Activated CD8-positive, alpha-beta T cell treated with anti-CD3 and anti-CD28 coated beads for 36 hours (primary cell): ENCODE measurements around the gene PDE2A. TPM values are rescaled to one million over a fixed set of nuclear protein-coding genes. Genes with fewer than 3 reads are reported as not detected.

Source experiments
- ATAC-seq: fragments of 200-7000 bp; cut with Tn5 transposase; one replicate; pipeline ENCODE4 v1.10.0; 2021; ENCODE audit warnings: mild to moderate bottlenecking, moderate library complexity
- CTCF ChIA-PET: fragments of 350-600 bp; sonication (Branson Sonifier 250); formaldehyde crosslinking; loops from one replicate; lab custom pipeline; 2021; ENCODE audit warnings: antibody characterized with exemption; lab: Charles Lee
- POLR2A ChIA-PET: fragments of 350-600 bp; sonication (Branson Sonifier 250); formaldehyde crosslinking; loops from one replicate; lab custom pipeline; 2021; ENCODE audit warnings: antibody characterized with exemption; lab: Charles Lee
- DNase-seq: peaks from one replicate; pipeline ENCODE4 v3.0.0-alpha.2; 2020
- H3K27ac Mint-ChIP-seq: one replicate; pipeline ENCODE4 v1.8.0; 2021; ENCODE audit warnings: mild to moderate bottlenecking, mixed read lengths
- H3K27me3 Mint-ChIP-seq: one replicate; pipeline ENCODE4 v1.8.0; 2021; ENCODE audit warnings: mixed read lengths
- H3K36me3 Mint-ChIP-seq: one replicate; pipeline ENCODE4 v1.8.0; 2021; ENCODE audit warnings: low read depth, mixed read lengths
- H3K4me1 Mint-ChIP-seq: one replicate; pipeline ENCODE4 v1.8.0; 2021; ENCODE audit warnings: low read depth, mixed read lengths
- H3K4me3 Mint-ChIP-seq: one replicate; pipeline ENCODE4 v1.8.0; 2021; ENCODE audit warnings: mild to moderate bottlenecking, moderate library complexity, mixed read lengths
- H3K9me3 Mint-ChIP-seq: one replicate; pipeline ENCODE4 v1.8.0; 2021; ENCODE audit warnings: mixed read lengths
- CTCF ChIP-seq: fragments of 200-600 bp; IDR thresholded peaks from one replicate; pipeline ENCODE4 v1.8.0; 2022; ENCODE audit warnings: antibody characterized with exemption, mild to moderate bottlenecking
- intact Hi-C: fragments of 100-400 bp; cut with micrococcal nuclease; formaldehyde crosslinking; loops from one replicate; pipeline ENCODE4 v1.10.0; 2022
- total RNA-seq, 2 experiments: library from RNA; stranded (reverse); gene quantifications; one replicate each; pipeline ENCODE4 v1.2.3, GENCODE V29; 2021

Gene PDE2A
- total RNA-seq, 2 experiments from 2014 or later = 0.14 to 0.72 TPM

GRCh38 chr11:72634472-72635095, 39.6 kb downstream of the PDE2A start:
- no peak overlapping the region for H3K27ac Mint-ChIP-seq
- no peak for DNase-seq
- no peak for ATAC-seq
- intact Hi-C loops = no loop called here
- TF ChIP-seq CTCF = no peak
- H3K9me3 Mint-ChIP-seq = no peaks in the 10 kb centered on the region
- H3K27me3 Mint-ChIP-seq = peaks cover 3% of the 10 kb centered on the region
- H3K4me1 Mint-ChIP-seq = no peaks in the 10 kb centered on the region
- no peaks in the 10 kb centered on the region for H3K36me3 Mint-ChIP-seq
- ChIA-PET CTCF (interaction anchor here (1.0 to 17.0 kb wide), 2 partner anchors 46 to 163 kb away, joined by 4 to 171 read pairs; no protein-coding TSS in a partner anchor), POLR2A (no interaction called here)
- H3K4me3 Mint-ChIP-seq = no peak overlapping the region

GRCh38 chr11:72634016-72634415, 40.2 kb downstream of the PDE2A start:
- no peaks in the 10 kb centered on the region for H3K36me3 Mint-ChIP-seq
- no peak for DNase-seq
- no peaks in the 10 kb centered on the region for H3K4me1 Mint-ChIP-seq
- H3K4me3 Mint-ChIP-seq = no peak overlapping the region
- no peak overlapping the region for H3K27ac Mint-ChIP-seq
- no peaks in the 10 kb centered on the region for H3K9me3 Mint-ChIP-seq
- H3K27me3 Mint-ChIP-seq = peaks cover 3% of the 10 kb centered on the region
- ChIA-PET POLR2A (no interaction called here), CTCF (interaction anchor here (1.3 to 17.0 kb wide), 2 partner anchors 25 to 46 kb away, joined by 3 to 171 read pairs; no protein-coding TSS in a partner anchor)
- no peak for TF ChIP-seq CTCF
- no peak for ATAC-seq
- intact Hi-C loops = no loop called here

DNA sequence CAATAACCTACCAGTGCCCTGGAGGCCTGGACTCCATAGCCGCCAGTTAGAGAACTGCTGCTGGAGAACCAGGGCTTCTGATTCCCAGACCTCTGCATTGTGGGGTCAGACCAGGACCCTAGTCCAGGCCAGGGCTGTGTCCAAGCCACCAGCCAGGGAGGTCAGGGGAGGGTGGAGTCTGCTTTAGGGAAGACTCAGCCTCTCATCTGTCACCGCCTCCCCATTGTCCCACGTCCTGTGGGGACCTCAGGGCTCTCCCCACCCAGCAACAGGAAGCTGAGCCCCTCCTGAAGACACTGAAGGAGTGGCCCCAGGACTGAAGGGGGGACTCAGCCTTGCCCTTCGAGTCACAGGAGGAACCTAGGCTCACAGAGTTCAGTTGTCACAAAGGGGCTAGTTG, 41.2 kb downstream of the PDE2A start:
- Mint-ChIP-seq H3K4me3 (no peak overlapping the region), H3K27ac (no peak overlapping the region), H3K36me3 (no peaks in the 10 kb centered on the region), H3K27me3 (peaks cover 3% of the 10 kb centered on the region), H3K9me3 (no peaks in the 10 kb centered on the region), H3K4me1 (no peaks in the 10 kb centered on the region)
- ChIA-PET POLR2A (interaction anchor here (1.0 kb wide), 1 partner anchor 43 kb away, joined by 4 read pairs; no protein-coding TSS in a partner anchor), CTCF (interaction anchor here (1.3 to 17.0 kb wide), 2 partner anchors 24 to 45 kb away, joined by 3 to 171 read pairs; no protein-coding TSS in a partner anchor)
- no peak for TF ChIP-seq CTCF
- intact Hi-C loops = no loop called here
- ATAC-seq = no peak
- no peak for DNase-seq

DNA sequence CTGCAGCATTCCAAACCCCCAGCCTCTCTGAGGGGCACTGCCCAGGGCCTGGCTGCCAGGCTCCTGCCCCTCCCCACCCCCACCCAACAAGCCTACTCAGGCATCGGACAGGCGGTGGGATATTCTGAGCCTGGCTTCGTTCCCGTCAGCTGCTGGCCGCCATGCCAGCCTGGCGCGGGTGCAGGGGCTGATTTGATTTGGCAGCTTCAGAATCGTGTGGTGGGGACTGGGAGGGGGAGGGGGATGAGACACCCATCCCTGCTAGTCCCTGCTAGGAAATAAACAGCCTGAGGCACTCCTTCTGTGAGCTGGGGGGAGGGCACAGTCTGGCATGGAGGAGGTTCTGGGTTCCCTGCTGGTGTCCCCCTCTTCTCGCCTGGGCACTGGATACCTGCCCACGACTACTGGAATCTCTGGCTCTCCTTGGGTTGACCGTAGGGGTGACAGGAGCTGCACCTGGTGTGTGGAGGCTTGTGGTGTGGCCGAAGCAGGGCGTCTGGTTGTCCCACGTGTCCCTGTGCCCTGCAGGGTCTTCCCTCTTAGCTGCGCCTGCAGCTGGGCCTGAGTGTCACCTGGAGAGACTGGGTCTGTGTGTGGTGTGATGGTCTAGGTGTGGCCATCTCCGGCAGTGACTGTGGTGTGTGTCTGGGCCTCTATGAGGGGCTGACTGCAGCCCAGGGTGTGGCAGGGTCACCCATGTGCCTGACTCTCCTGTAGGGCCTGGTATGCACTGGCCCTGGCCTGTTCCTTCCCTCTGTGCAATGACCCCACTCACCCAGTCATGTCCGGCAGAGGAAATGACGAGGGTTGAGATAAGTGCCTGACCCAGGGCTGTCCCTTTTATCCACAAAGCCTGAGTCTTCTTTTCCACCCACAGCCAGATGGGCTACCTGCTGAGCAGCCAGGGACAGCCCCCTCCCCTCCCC, 42.2 kb downstream of the PDE2A start:
- no peak overlapping the region for H3K27ac Mint-ChIP-seq
- no peaks in the 10 kb centered on the region for H3K36me3 Mint-ChIP-seq
- no peak for ATAC-seq
- ChIA-PET CTCF (interaction anchor here (1.4 to 17.0 kb wide), 2 partner anchors 23 to 44 kb away, joined by 3 to 171 read pairs; no protein-coding TSS in a partner anchor), POLR2A (interaction anchor here (0.8 kb wide), 1 partner anchor 11 kb away, joined by 3 read pairs; no protein-coding TSS in a partner anchor)
- no peak overlapping the region for H3K4me3 Mint-ChIP-seq
- H3K27me3 Mint-ChIP-seq = peaks cover 3% of the 10 kb centered on the region
- H3K9me3 Mint-ChIP-seq = no peaks in the 10 kb centered on the region
- no peak for TF ChIP-seq CTCF
- no peak for DNase-seq
- H3K4me1 Mint-ChIP-seq = no peaks in the 10 kb centered on the region
- intact Hi-C loops = no loop called here
